DMS153 (cell line): ENCODE measurements around the gene SLC12A2.

Experiments
- DNase-seq: peaks from one replicate; lab custom pipeline; 2025; lab: John Stamatoyannopoulos, UW

Gene SLC12A2

DNA sequence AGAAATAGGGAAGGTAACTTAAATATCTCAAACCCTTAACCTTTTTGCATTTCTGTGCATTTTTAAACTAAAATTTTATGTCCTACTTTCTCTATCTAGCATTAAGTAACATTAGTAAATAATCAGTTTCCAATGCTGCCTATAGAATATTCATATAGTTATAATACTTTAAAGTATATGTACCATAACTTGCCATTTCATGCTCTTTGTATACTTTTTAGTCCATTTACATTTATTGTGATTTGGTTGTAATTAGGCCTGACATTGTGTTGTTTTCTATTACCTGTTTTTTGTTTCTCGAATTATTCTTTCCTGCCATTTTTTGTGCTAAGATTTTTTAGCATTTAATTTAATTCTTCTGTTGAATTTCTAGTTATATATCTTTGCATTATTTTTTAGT lies 13.7 kb downstream of the SLC12A2 start:
- no peak for DNase-seq

DNA sequence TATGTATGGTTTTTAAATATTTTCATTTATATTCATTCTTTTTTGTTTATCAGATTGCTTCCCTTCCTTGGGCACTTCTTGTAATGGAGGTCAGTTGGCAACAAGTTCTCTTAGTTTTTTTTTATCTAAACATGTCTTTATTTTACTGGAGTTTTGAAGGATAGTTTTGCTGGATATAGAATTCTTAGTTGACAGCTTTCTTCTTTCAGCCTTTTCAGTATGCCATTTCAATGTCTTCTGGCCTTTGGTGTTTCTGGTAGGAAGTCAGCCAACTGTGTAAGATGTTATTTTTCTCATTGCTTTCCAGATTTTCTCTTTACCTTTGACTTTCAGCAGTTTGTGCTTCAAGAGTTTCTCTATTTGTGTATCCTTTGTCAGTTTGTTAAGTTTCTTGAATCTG lies 14.2 kb downstream of the SLC12A2 start:
- DNase-seq, result no peak

- DNase-seq, result no peak
Measured at GRCh38 chr5:128099944-128100343, 16.4 kb downstream of the SLC12A2 start.

- no peak for DNase-seq
Measured at GRCh38 chr5:128100860-128101557, 17.4 kb downstream of the SLC12A2 start.

DNA sequence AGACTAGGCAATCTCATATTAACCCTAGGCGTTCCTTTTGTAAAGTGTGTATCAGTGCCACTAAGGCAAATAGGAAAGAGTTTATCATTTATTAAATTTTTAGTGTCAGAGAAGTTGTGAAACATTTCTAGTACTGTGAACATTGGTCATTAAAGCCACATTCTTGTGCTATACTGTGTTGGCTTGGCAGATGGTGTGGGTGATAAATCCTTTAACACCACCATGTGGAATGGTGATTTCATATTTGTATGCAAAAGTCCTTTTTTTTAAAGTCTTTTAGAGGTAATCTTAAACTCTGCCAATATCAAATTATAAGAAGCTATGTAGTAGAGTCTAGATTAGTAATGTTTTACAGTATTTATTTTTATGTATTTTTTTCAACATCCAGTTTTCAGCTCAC lies 18.1 kb downstream of the SLC12A2 start:
- DNase-seq, result no peak

- DNase-seq, result no peak
Measured at GRCh38 chr5:128105203-128105602, 21.6 kb downstream of the SLC12A2 start.

- DNase-seq, result no peak
Measured at GRCh38 chr5:128109138-128109537, 25.6 kb downstream of the SLC12A2 start.

- DNase-seq, result no peak
Measured at GRCh38 chr5:128109766-128110165, 26.2 kb downstream of the SLC12A2 start.

DNA sequence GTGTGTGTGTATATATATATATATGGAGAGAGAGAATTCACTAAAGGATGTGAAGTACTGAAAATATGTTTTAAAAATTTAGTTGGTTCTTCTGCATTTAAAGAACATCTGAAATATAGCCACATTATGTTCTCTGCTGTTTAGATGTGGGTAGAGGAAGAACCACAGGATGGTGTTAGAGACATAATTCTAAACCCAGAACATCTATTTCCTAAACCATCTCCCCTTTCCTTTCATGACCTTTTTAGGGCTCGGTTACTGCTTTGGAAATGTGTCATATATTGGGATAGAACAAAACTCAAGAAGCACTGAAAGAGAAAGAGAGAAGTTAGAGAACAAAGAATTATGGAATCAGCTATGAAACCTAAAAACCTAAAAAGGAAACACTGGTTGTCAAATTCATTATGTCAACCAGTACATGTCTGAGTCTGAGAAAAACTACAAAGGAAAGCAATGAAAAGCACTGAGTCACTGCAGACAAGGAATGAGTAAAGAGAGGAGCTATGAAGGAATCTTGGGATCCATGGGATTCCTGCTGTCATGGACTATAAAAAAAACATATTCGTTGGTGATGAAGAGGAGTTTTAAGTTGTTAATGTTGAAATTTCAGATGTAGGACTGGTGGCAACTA lies 28.4 kb downstream of the SLC12A2 start:
- DNase-seq, result no peak

- no peak for DNase-seq
Measured at GRCh38 chr5:128116445-128116844, 32.9 kb downstream of the SLC12A2 start.

GRCh38 chr5:128118214-128118613 lies 34.6 kb downstream of the SLC12A2 start:
- no peak for DNase-seq

GRCh38 chr5:128121651-128122050 lies 38.1 kb downstream of the SLC12A2 start:
- DNase-seq, result no peak

DNA sequence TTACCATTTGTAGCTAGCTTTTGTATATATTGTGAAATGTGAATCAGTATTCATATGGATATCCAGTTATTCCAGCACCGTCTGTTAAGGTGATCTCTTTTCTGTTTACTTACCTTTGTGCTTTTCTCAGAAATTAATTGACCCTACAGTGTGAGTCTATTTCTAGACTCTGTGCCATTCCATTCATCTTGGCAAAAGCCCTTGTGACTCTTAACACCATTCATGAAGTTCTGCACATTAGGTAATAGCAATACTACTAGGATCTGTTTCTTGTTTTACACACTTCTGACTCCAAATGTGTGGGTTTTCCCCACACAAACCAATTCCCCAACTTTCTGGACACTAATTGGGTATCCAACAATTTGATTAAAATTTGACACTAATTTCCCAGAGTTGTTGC lies 40.4 kb downstream of the SLC12A2 start:
- DNase-seq, result no peak

DNA sequence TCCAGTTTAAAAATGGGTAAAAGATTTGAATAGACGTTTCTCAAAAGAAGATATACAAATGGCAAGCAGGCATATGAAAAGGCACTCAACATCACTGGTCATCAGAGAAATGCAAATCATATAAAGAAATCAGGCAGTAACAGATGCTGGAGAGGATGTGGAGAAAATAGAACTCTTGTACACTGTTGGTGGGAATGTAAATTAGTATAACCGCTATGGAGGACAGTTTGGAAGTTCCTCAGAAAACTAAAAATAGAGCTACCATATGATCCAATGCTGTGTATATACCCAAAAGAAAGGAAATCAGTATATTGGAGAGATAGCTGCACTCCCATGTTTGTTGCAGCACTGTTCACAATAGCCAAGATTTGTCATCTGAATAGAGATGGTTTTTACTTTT lies 42.7 kb downstream of the SLC12A2 start:
- DNase-seq, result no peak

DNA sequence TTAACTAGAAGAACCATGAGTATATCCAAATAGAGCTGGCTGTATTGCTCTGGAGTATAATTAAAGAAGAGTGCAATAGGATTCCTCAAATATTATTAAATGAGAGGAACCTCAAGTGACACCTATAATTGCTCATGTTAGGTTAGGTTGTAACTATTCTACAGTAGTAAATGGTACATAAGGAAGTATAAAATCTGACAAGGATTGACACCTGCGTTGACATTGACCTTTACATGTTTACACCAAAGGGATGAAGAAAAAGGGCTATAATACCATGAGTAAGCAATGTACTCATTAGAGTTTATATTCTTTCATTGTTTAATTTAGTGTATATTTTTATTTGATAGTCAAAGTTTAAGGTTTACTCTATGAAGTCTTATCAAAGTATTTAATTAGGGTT lies 48.9 kb downstream of the SLC12A2 start:
- no peak for DNase-seq

- DNase-seq, result no peak
Measured at GRCh38 chr5:128135286-128135685, 51.7 kb downstream of the SLC12A2 start.

DNA sequence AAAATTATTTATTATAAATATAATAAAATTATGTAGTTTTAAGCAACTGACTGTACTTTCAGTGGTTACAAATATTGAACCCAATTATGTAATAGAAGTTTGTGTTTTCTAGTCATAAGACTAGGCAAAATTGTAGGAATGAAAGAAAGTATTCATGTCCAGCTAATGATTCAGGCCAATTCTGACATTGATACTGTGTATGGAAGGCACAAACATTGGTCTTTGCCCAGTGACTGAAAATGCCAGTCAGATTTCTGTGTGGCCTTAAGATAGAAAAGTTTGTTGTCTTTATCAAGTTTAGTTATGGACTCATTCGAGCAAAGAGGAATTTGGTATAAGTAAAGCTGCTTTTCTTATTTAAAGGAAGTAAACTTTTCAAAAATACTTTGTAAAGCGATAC lies 60.3 kb downstream of the SLC12A2 start:
- no peak for DNase-seq

- no peak for DNase-seq
Measured at GRCh38 chr5:128144491-128144890, 60.9 kb downstream of the SLC12A2 start.

DNA sequence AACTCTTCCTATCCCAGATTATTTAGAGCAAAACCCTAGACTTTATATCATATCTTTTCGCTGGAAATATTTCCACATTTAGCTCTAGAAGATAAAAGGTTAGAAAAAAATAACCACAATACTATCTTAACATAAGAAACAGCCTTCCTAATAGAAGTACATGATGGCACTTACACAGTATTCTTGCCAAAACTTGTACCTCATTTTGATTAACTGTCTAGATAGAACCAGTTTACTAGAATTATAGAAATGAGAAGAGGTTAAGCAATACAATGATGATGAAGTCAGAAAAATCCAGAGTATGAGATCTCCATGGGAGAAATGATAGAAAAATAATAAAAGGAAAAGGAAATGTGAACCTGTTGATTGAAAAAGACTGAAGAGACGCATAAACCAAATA lies 63.1 kb downstream of the SLC12A2 start:
- DNase-seq, result no peak

- no peak for DNase-seq
Measured at GRCh38 chr5:128154943-128155342, 71.4 kb downstream of the SLC12A2 start.

- no peak for DNase-seq
Measured at GRCh38 chr5:128155776-128156175, 72.2 kb downstream of the SLC12A2 start.

DNA sequence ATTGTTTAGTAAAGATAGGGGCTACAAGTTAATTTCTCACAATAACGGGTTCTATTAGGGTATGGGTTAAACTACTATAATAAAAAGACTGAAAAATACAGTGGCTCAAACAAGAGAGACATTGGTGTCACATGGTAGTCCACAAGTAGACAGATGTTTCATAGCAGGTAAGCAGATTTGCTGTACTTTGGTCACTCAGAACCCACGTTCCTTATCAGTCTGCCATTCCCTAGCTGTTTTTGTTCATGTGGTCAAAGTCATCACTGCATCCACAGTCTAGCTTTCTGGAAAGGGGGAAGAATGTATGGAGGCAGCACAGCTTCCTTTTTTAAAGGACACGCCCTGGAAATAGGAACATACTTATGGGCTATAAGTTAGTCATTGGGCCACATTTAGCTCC lies 73.0 kb downstream of the SLC12A2 start:
- DNase-seq, result no peak

DNA sequence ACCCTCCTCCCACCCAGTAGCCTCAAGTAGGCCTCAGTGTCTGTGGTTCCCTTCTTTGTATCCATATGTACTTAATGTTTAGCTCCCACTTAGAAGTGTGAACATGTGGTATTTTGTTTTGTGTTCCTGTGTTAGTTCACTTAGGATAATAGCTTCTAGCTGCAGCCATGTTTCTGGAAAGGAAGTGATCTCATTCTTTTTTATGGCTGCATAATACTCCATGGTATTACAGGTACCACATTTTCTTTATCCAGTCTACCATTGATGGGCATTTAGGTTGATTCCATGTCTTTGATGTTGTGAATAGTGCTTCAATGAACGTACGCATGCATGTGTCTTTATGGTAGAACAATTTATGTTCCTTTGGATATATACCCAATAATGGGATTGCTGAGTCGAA lies 74.8 kb downstream of the SLC12A2 start:
- no peak for DNase-seq

DNA sequence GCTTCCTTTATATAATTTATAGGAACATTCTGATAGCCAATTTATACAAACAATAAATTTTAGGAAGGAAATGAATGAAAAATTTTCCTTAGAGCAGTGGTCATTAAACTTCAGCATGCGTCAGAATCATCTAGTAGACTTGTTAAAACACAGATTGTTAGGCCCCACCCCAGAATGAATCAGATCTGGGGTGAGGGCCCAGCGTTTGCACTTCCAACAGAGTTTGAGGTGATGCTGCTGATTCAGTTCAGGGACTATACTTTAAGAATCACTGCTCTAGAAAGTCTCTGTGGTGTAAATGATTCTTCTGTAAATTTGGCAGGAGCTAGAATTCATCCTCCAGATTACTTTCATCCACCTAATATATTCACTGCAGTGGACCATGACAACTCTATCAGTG lies 80.4 kb downstream of the SLC12A2 start:
- no peak for DNase-seq
